AG09309 (cell line): ENCODE data around the gene HESX1.

Experiments
- DNase-seq: peaks from one replicate; pipeline ENCODE4 v3.0.0-alpha.2; 2010; ENCODE audit warnings: low read depth
- H3K4me3 ChIP-seq: 2 replicates; pipeline ENCODE4 v1.5.1; 2011; ENCODE audit warnings: mild to moderate bottlenecking, low read depth, low read length, moderate library complexity; ENCODE audit not compliant: control insufficient read depth
- TF ChIP-seq, protein P1 (sequence below): IDR thresholded peaks from 2 replicates; pipeline ENCODE4 v1.5.1; 2011; ENCODE audit warnings: mild to moderate bottlenecking, low read depth, low read length, inconsistent platforms; ENCODE audit not compliant: insufficient read depth, control insufficient read depth; ENCODE audit errors: missing control alignments

HESX1 gene

DNA sequence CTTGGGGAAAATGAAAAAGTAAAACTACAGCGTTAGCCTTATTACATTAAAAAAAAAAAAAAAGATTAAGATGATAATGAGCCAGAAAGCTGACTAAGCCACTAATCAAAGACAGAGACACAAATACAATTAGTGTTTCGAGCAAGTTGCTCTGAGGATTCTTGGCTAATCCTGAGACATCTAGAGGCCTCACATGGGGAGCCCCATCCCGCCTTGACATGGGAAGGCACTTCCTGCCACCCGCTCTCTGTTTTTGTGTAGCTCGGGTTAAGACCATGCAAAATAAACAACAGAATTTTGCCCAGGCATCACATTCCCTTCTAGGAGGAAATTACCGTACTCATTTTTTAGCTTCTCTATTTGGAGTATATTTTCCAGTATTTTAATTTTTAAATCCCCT is 15.3 kb downstream of the HESX1 start:
- DNase-seq: no peak
- TF ChIP-seq, protein P1, sequence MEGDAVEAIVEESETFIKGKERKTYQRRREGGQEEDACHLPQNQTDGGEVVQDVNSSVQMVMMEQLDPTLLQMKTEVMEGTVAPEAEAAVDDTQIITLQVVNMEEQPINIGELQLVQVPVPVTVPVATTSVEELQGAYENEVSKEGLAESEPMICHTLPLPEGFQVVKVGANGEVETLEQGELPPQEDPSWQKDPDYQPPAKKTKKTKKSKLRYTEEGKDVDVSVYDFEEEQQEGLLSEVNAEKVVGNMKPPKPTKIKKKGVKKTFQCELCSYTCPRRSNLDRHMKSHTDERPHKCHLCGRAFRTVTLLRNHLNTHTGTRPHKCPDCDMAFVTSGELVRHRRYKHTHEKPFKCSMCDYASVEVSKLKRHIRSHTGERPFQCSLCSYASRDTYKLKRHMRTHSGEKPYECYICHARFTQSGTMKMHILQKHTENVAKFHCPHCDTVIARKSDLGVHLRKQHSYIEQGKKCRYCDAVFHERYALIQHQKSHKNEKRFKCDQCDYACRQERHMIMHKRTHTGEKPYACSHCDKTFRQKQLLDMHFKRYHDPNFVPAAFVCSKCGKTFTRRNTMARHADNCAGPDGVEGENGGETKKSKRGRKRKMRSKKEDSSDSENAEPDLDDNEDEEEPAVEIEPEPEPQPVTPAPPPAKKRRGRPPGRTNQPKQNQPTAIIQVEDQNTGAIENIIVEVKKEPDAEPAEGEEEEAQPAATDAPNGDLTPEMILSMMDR: no peak
- no peak overlapping the region for H3K4me3 ChIP-seq

DNA sequence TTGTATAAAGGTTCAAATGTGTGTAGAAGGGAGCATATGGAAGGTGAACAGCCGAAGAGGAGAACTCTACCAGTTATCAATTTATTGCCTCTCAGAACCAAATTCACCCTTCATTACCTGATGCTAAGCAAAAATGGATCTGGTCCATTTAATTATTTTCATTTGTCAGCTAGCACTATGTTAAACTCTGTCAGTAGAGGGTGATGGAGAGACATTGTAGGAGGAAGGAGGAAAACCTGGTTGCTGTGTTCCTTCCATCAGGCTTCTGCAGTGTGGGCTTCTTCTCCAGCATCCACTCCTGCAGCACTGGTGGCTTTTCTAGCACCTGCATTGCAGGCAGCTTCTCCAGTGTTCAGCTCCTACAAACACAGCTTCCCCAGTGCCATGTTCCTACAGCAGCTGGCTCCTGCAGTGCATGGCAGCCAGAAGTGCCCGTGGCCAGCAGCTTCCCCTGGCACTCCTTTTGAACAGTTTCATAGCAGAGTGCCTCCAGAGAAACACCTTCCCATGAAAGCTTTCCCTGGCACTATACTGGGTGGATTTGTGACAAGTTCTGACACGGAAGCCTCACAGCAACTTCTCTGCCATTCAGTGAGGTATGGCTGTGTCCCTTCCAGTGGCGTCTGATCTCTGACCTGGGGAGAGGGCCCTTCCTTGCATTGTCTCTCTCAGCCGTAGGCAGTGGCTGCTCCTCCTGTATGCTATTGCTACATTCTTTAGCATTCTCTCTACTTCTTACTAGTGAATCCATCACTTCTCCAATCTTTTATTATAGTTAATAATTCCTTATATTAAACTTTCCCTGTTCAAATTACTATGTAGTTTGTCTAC is 20.0 kb downstream of the HESX1 start:
- TF ChIP-seq, protein P1: peak; percentile 53
- no peak for DNase-seq
- H3K4me3 ChIP-seq: no peak overlapping the region

DNA sequence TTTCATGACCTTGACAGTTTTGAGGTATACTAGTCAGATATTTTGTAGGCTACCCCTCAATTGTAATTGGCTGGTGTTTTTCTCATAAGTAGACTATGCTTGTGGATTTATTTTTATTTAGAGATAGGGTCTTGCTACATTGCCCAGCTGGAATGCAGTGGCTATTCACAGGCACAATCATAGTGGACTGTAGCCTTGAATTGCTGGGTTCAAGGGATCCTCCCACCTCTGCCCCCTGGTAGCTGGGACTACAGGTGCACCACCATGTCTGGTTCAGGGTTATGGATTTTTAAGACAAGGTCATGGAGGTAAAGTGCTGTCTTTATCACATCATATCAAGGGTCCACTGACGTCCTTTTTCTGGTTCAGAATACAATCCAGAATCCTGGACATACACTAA is 23.7 kb downstream of the HESX1 start:
- TF ChIP-seq, protein P1: no peak
- H3K4me3 ChIP-seq: no peak overlapping the region
- DNase-seq: no peak

DNA sequence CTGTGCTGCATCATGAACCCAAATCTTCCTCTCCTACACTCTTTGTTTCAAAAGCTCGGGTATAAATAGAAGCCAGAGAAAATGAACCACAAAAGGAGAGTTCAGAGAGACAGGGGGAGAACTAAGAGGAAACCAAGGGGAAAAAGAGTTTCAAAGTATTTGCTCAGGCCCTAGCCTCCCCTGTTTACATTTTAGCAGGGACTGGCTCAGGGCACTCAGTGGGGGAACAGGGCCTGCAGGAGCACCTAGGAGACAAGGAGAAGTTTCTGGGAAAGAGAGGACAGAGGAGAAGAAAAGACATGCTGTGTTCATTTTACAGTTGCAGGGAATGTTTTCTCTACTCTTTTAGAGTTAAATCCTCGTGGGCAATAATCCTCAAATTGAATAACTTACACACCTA is 26.1 kb downstream of the HESX1 start:
- TF ChIP-seq, protein P1: no peak
- H3K4me3 ChIP-seq: no peak overlapping the region
- DNase-seq: no peak

DNA sequence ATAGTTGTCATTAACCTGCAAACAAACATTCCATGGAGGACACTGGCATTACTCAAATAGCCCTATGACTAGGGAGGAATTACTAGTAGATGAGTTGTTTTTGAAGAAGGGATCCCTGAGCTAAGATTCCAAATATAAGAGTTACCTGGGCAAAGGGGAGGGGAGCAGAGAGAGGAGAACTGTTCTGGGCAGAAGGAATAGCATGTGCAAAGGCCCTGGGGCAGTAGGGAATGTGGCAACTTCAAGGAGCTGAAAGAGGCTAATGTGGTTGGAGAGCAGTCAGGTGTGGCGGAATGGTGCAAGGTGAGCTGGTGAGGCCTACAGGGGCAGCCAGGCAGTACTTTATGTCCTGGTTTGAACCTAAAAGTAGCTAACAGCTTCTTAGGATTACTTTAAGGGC is 28.8 kb downstream of the HESX1 start:
- no peak for DNase-seq
- no peak overlapping the region for H3K4me3 ChIP-seq
- TF ChIP-seq, protein P1: no peak

DNA sequence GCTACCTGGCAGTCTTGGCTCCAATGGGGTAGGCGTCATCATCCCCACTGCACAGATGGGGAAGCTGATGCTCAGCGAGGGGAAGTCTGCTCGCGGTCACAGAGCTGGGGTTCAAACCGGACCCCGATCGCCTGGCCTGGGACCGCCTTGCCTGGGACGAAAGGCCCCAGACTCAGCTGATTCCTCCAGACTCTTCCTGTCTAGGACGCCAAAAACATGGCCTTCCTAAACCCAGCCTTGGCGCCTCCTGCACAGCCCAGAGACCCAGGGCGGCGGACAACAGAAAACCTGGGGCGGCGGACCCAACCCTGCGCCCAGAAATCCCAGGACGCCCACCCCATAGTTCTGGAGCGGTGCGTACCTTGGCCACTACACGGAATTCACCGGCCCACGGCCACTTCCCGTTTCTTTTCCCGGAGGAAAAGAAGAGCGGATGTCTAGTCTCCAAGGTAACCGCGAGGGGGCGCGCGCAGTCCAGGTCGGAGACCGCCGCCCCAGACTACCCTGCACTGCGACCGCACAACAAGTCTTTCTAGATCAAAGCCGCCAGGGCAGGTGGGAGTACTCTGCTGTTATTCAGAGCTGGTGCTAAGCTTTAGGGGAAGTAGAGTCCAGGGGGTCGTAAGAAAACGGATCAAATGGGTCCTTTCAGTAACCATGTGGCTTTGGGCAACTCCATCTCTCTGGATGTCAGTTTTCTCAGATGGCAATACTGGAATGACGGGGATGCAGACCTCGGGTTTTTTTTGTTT is 29.7 kb downstream of the HESX1 start:
- DNase-seq: no peak
- TF ChIP-seq, protein P1: peak; percentile 87
- H3K4me3 ChIP-seq: peak overlapping the region; percentile 50
